LNCAP (cell line): ENCODE results near the gene PDE7B.

Experiments
- CTCF ChIP-seq: fragments of 450-650 bp; IDR thresholded peaks from 2 replicates; pipeline ENCODE4 v1.5.1; 2017; ENCODE audit warnings: mild to moderate bottlenecking

The PDE7B gene

DNA sequence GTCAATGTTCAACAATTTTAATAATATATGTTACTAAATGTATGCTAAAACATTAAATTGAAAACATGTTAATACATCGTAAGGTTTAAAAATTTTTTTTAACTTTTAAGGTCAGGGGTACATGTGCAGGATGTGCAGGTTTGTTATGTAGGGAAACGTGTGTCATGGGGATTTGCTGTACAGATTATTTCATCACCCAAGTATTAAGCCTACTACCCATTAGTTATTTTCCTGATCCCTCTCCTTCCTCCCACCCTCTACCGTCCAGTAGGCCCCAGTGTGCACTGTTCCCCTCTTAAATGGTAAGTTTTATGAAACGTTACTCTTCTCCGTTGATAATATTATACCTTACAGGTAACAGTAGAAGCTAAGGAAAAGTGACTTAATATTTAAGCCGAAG lies 15.8 kb downstream of the PDE7B start:
- TF ChIP-seq CTCF: no peak

- TF ChIP-seq CTCF: no peak
These were observed 18.4 kb downstream of the PDE7B start for GRCh38 chr6:135869857-135870256.

- TF ChIP-seq CTCF: no peak
These were observed 19.2 kb downstream of the PDE7B start for GRCh38 chr6:135870722-135871121.

DNA sequence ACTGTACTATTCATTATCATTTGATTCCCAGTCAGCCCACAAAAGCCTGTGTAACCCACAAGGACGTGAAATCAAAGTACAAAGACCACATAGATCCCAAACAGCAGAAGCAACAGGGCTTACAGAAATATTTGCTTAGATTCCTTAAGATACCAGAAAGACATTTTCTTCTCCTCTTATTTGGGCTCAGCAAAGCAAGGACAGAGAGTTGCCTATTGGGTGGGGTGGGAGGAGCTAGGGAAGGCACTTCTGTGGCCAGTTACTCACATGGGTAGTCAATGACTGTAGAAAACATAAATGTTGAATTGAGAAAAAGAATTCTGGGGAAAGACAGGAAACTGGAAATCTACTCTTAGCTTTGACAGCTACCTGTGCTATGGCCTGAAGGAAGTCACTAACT lies 19.8 kb downstream of the PDE7B start:
- no peak for TF ChIP-seq CTCF

GRCh38 chr6:135871878-135872277 lies 20.4 kb downstream of the PDE7B start:
- no peak for TF ChIP-seq CTCF

DNA sequence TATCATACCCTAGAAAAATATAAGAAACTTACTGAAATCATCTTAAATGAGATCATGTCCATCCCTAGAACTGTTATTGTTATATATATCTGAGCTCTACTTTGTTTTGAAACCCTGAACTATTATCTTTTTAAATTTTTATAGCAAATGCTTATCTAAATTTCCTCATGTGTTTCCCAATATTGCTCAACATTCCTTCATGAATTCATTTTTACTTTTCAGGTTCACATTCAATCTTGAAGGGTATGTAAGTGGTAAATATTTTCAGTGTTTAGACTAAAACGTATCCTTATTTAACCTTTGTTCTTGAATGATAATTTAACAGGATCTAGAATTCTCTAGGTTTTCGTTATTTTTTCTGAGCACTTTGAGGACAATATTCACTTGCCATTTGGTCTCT lies 23.9 kb downstream of the PDE7B start:
- TF ChIP-seq CTCF: no peak

GRCh38 chr6:135876058-135876457 lies 24.6 kb downstream of the PDE7B start:
- no peak for TF ChIP-seq CTCF

DNA sequence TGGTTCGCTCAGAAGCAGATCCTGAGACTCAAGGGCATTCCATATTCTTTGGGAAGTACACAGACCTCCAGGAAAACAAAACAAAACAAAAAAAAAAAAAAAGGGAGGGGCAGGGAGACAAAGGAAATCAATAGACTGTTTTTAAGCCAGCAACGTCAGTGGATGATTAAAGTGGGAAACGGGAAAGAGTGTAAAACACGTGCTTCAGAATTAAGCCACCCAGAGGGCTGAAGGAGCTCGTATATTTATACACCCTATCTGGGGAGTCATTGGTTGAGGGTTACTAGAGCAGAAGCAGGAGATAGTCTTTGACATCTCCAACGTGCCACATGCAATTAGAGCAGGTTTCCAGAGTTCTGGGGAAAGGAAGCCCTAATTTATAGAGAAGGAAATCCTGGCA lies 26.2 kb downstream of the PDE7B start:
- TF ChIP-seq CTCF: no peak
